Heart right ventricle (tissue), 16 donors: ENCODE measurements around the gene FADS1. TPM values are rescaled to one million over a fixed set of nuclear protein-coding genes. Genes with fewer than 3 reads are reported as not detected.

Experiments used
- ATAC-seq, 8 donors: fragments of 200-7000 bp; cut with Tn5 transposase; one replicate each; pipeline ENCODE4 v1.9.1; 2020; ENCODE audit warnings: mild to moderate bottlenecking in 8 of 8, moderate library complexity in 8 of 8, moderate number of reproducible peaks in 1 of 8
- DNase-seq, 2 donors: peaks; one replicate each; pipeline ENCODE4 v3.0.0-alpha.2; 2020
- H3K27ac ChIP-seq, 10 donors: fragments of 200-600 bp; sonication (generic) in 2 of 10; one replicate each; pipeline versions ENCODE4 v1.5.0 to v1.8.0; 2020 to 2022; ENCODE audit warnings: mild to moderate bottlenecking in 3 of 10
- H3K27me3 ChIP-seq, 7 donors: fragments of 200-600 bp; one replicate each; pipeline ENCODE4 v1.8.0; 2021 to 2022; ENCODE audit warnings: mild to moderate bottlenecking in 2 of 7
- H3K36me3 ChIP-seq, 9 donors: fragments of 200-600 bp; sonication (generic) in 1 of 9; one replicate each; pipeline versions ENCODE4 v1.5.0 to v1.8.0; 2020 to 2022; ENCODE audit warnings: mild to moderate bottlenecking in 2 of 9
- H3K4me1 ChIP-seq, 9 donors: fragments of 200-600 bp; sonication (generic) in 1 of 9; one replicate each; pipeline versions ENCODE4 v1.5.0 to v1.8.0; 2020 to 2022; ENCODE audit warnings: mild to moderate bottlenecking in 4 of 9
- H3K4me3 ChIP-seq, 10 donors: fragments of 200-600 bp; sonication (generic) in 2 of 10; one replicate each; pipeline versions ENCODE4 v1.5.0 to v1.8.0; 2020 to 2022; ENCODE audit warnings: mild to moderate bottlenecking in 7 of 10, moderate library complexity in 2 of 10
- H3K9me3 ChIP-seq, 11 donors: fragments of 200-600 bp in 10 of 11; sonication (generic) in 2 of 11; one replicate each; pipeline versions ENCODE4 v1.5.0 to v1.8.0; 2013 to 2022; ENCODE audit warnings: mild to moderate bottlenecking in 2 of 11, control low read depth in 1 of 11, moderate library complexity in 1 of 11
- CTCF ChIP-seq, 9 donors: fragments of 200-600 bp; sonication (generic) in 2 of 9; IDR thresholded peaks; one replicate each; pipeline versions ENCODE4 v1.5.0 to v1.8.0; 2021 to 2022; ENCODE audit warnings: antibody characterized with exemption in 9 of 9, mild to moderate bottlenecking in 5 of 9, moderate library complexity in 1 of 9
- WGBS, 2 donors: extraction: QIAGEN DNeasy Blood & Tissue Kit; methylation state at CpG; one replicate each; pipeline ENCODE4 v1.1.7; 2013; ENCODE audit warnings: inconsistent platforms in 1 of 2; 5-methylcytosine and 5-hydroxymethylcytosine counted together
- intact Hi-C, 10 donors: fragments of 100-400 bp; cut with DNase I; formaldehyde crosslinking; loops; one replicate each; pipeline versions ENCODE4 v1.11.1 to v1.14.2; 2022
- polyA plus RNA-seq, 2 donors: library from polyadenylated mRNA; stranded (reverse); fragments of 200-250 nt; gene quantifications; one replicate each; pipeline ENCODE4 v1.2.3, GENCODE V29; 2013
- total RNA-seq, 10 donors: library from RNA; stranded (reverse); fragmentation: NEBNext Ultra II Directional in 3 of 10; extraction: Animal tissue kit (Norgen Biotek cat#: 25700) in 3 of 10; gene quantifications; one replicate each; pipeline versions ENCODE4 v1.2.1 to v1.2.4, GENCODE V29; 2021 to 2023
- donor health status: Arrhythmogenic right ventricular cardiomyopathy.
- donor health status: ischemic (EF 13 %, LVEDD 7.1; RV severe dilation, severe dysfunction).
- donor health status: healthy with polysubstance abuse.
- donor health status: DM: no; HTN: yes; CAD: no.
- donor health status: DM: no; HTN: no; CAD: no.
- donor health status: ischemic (EF 25% LVEDD 6.9; RV normal size, moderate dysfunction).
- donor health status: ischemic (EF 25% LVEDD 5.7; RV mildly dilated, moderate dysfunction).
- donor health status: healthy.
- donor health status: DM: yes; HTN: yes; CAD: no.
- donor health status: Ischemic cardiomyopathy.
- donor health status: ischemic (EF 35%, LVEDD 5.7; RV mildly dilated, moderate dysfunction).
- donor health status: nonischemic (EF 11% LVEDD 7.7; RV severe dilation, severe dysfunction).
- donor health status: DM: yes; HTN: yes; CAD: no.
- donor health status: PGD.
- donor health status: ischemic (EF 29% LVEDD 5.4; RV normal size, mild dysfunction).
- donor health status: nonischemic (EF 23%, LVEDD 6.1; RV moderate dilation, normal function).

The FADS1 gene
- total and polyA plus RNA-seq, 12 donors = 13.8 to 37.4 (median 25.4) TPM

DNA sequence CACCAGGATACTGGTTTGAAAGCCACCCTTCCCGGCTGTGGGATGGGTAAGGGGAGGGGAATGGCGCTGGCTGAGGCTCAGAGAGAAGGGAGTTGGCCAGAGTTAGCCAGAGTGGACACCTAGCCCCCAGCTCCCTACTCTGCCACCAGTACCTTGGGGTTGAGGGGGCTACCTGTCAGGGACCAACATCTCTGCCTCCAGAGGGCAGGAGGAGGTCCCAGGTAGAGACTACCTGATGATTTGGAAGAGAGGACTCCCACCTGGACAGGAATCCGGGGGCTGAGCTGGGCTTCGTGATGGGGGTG, 60.7 kb downstream of the FADS1 start:
- no peak for ATAC-seq
- Histone ChIP-seq H3K36me3 (no peaks in the 10 kb centered on the region), H3K27me3 (peaks cover 0 to 24% (median 5%) of the 10 kb centered on the region in 7 donors), H3K4me3 (no peak overlapping the region), H3K9me3 (no peaks in the 10 kb centered on the region), H3K4me1 (peaks cover 0 to 18% (median 4%) of the 10 kb centered on the region in 9 donors), H3K27ac (no peak overlapping the region)
- intact Hi-C loops = no loop called here
- WGBS, 2 donors = 75 to 85% methylated on average over 4 of the region's 4 CpGs
- DNase-seq = no peak
- TF ChIP-seq CTCF (IDR thresholded peaks at IDR 0.05) = no peak

- intact Hi-C loops = loop anchor here in 2 of 10 donors (5.0 kb wide), 1 partner anchor 352 kb away; no protein-coding TSS in a partner anchor
- 85 to 89% methylated on average over 31 of the region's 31 CpGs for WGBS, 2 donors
Measured at GRCh38 chr11:61754534-61755482, 62.0 kb downstream of the FADS1 start.

DNA sequence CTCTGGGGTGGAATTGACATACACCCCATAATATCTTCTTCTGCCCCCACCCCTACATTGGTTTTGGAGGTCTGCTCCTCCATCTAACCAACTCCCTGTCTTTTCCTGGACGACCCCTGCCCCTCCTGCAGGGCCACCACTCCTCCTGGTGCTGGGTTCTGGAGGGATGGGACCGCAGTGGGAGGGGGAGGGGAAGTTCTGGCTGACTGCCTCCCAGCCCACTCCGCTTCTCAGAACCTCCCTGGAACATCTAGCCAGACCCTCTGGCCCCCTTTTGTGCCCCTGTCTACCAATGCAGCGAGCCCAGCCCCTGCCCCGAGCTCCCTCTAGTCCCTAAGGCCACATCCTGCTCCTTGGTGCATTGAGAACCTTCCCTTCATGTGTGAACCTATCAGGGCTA, 63.1 kb downstream of the FADS1 start:
- intact Hi-C loops = loop anchor here in 2 of 10 donors (5.0 kb wide), 1 partner anchor 354 kb away; no protein-coding TSS in a partner anchor
- Histone ChIP-seq H3K4me3 (no peak overlapping the region), H3K27ac (no peak overlapping the region), H3K36me3 (no peaks in the 10 kb centered on the region), H3K4me1 (peaks cover 0 to 23% (median 4%) of the 10 kb centered on the region in 9 donors), H3K9me3 (no peaks in the 10 kb centered on the region), H3K27me3 (peaks cover 0 to 36% (median 5%) of the 10 kb centered on the region in 7 donors)
- no peak for ATAC-seq
- WGBS, 2 donors = 91 to 94% methylated on average over 5 of the region's 5 CpGs
- DNase-seq = no peak
- TF ChIP-seq CTCF (IDR thresholded peaks at IDR 0.05) = no peak

More at GRCh38 chr11:61754534-61755482, 62.0 kb downstream of the FADS1 start:
- Histone ChIP-seq H3K27me3 (peaks cover 0 to 31% (median 5%) of the 10 kb centered on the region in 7 donors), H3K27ac (no peak overlapping the region), H3K4me1 (peaks cover 0 to 21% (median 4%) of the 10 kb centered on the region in 9 donors), H3K4me3 (no peak overlapping the region), H3K9me3 (no peaks in the 10 kb centered on the region), H3K36me3 (no peaks in the 10 kb centered on the region)
- ATAC-seq (peak in 2 of 8 donors; percentile 3 to 28), DNase-seq (no peak)
- TF ChIP-seq CTCF (IDR thresholded peaks at IDR 0.05) = no peak

DNA sequence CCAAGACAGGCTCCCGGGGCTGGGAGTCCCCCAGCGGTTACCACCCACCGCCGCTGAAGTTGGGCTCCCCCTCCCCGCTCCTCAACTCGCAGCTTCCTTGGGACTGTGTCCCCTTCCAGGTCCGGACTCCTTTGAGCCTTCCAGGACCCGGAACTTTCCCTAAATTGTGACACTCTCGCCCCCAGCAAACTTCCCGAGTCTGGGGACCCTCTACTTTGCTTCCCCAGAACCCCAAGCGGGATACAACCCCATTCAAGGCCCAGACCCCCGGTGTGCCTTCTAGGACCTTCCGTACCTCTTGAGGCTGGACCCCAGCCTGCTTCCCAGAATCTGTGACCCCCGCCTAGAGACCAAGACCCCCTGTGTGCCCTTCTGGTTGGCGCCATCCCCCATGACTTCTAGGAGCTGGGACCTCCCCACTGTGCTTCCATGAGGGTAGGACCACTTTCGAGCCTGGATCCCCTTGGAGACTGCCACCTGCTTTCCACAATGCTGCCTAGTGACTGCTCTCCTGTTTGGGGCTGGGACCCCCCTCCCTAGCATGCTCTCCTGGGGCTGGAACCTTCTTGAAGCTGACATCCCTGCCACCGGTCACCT, 63.8 kb downstream of the FADS1 start:
- Histone ChIP-seq H3K27me3 (peaks cover 0 to 36% (median 5%) of the 10 kb centered on the region in 7 donors), H3K4me3 (peak overlapping the region in 9 of 10 donors; percentile 26 to 55 (median 46)), H3K36me3 (no peaks in the 10 kb centered on the region), H3K9me3 (no peaks in the 10 kb centered on the region), H3K4me1 (peaks cover 0 to 24% (median 4%) of the 10 kb centered on the region in 9 donors), H3K27ac (no peak overlapping the region)
- 38 to 52% methylated on average over 13 to 17 of the region's 17 CpGs for WGBS, 2 donors
- DNase-seq = no peak
- no peak for ATAC-seq
- no peak for TF ChIP-seq CTCF (IDR thresholded peaks at IDR 0.05)
- intact Hi-C loops = loop anchor here in 2 of 10 donors (5.0 kb wide), 1 partner anchor 354 kb away; no protein-coding TSS in a partner anchor
